GM12865 (cell line): ENCODE data around the gene HTR4.

Experiments used
- DNase-seq: peaks from one replicate; pipeline ENCODE4 v3.0.0; 2010; ENCODE audit warnings: low read depth
- H3K4me3 ChIP-seq: 2 replicates; pipeline ENCODE4 v1.5.1; 2011; ENCODE audit warnings: mild to moderate bottlenecking, low read depth, low read length, control low read depth
- CTCF ChIP-seq: IDR thresholded peaks from 2 replicates; pipeline ENCODE4 v1.5.1; 2011; ENCODE audit warnings: low read length, control low read depth, low read depth, inconsistent platforms; ENCODE audit not compliant: insufficient read depth; ENCODE audit errors: missing control alignments

HTR4 gene

DNA sequence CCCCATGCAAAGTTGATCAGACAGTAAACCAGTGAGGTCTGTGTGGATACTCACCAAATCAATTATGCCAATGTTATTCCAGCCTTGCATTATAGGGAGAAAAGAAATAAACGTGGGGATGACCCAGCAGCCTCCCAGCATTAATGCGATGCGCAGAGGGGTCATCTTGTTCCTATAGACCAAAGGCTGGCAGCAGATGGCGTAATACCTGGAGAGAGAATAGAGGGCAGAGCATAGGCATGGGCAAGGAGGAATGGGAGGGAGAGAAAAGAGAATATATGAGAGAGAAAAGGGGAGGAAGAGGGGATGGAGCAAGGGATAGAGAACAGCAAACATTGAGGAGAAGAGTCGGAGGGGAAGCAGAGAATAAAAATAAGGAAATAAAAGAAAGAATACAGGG, 131.2 kb downstream of the HTR4 start:
- DNase-seq: no peak
- H3K4me3 ChIP-seq: no peak overlapping the region
- no peak for TF ChIP-seq CTCF

- no peak for TF ChIP-seq CTCF
- no peak for DNase-seq
- H3K4me3 ChIP-seq: no peak overlapping the region
These were observed 138.9 kb downstream of the HTR4 start for GRCh38 chr5:148515460-148515859.

DNA sequence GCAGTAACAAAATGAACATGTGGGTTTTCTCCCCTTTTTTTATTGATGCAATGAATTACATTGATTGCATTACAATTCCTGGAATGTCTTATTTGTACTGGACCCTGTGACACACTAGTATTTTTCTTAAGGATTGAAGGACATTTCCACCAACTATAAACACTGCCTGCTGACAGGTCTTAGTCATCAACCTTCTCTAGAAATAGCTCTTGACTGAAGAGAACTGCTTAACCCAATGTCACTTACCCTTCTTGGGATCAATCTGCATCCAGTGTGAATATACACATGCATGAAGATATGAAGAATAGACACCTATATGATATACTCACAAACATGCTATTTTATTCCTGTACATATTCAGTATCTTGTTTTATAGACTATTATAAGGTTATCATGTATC, 140.0 kb downstream of the HTR4 start:
- no peak for TF ChIP-seq CTCF
- DNase-seq: no peak

DNA sequence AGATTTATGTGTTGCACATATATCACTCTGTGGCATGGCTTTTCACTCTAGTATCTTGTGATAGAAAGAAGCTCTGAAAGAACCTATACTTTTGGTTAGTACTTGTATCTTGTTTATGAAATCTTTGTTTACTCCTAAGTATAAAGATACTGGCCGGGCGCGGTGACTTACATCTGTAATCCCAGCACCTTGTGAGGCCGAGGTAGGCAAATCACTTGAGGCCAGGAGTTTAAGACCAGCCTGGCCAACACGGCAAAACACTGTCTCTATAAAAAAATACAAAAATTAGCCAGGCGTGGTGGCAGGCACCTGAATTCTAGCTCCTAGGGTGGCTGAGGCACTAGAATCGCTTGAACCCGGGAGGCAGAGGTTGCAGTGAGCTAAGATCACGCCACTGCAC, 141.8 kb downstream of the HTR4 start:
- DNase-seq: no peak
- TF ChIP-seq CTCF: no peak

More for the DNA sequence above, 140.0 kb downstream of the HTR4 start:
- no peak overlapping the region for H3K4me3 ChIP-seq

GRCh38 chr5:148511810-148512347, 142.4 kb downstream of the HTR4 start:
- DNase-seq: peak; percentile 3
- TF ChIP-seq CTCF: no peak
- H3K4me3 ChIP-seq: no peak overlapping the region

More for the DNA sequence above, 141.8 kb downstream of the HTR4 start:
- no peak overlapping the region for H3K4me3 ChIP-seq

- DNase-seq: no peak
- no peak overlapping the region for H3K4me3 ChIP-seq
- TF ChIP-seq CTCF: no peak
These were observed 144.4 kb downstream of the HTR4 start for GRCh38 chr5:148509893-148510292.

- H3K4me3 ChIP-seq: no peak overlapping the region
- DNase-seq: no peak
- TF ChIP-seq CTCF: no peak
These were observed 146.7 kb downstream of the HTR4 start for GRCh38 chr5:148507648-148508047.
